HG03442 (cell line): ENCODE results near the gene HSPA4.

Experiments
- ATAC-seq: cut with Tn5 transposase; IDR thresholded peaks from one replicate; pipeline ENCODE4 v1.9.1; 2021; ENCODE audit warnings: mild to moderate bottlenecking, moderate library complexity; ENCODE audit not compliant: unreplicated experiment

Gene HSPA4

GRCh38 chr5:133154274-133155075 lies 102.7 kb downstream of the HSPA4 start:
- no peak for ATAC-seq

GRCh38 chr5:133155326-133155969 lies 103.6 kb downstream of the HSPA4 start:
- ATAC-seq, result no peak
